Astrocyte (in vitro differentiated cells and primary cell): ENCODE results near the gene PECR. TPM values are rescaled to one million over a fixed set of nuclear protein-coding genes. Genes with fewer than 3 reads are reported as not detected.

Experiments used
- DNase-seq: peaks from one replicate; pipeline ENCODE4 v3.0.0-alpha.2; 2010; ENCODE audit warnings: low read depth
- FAIRE-seq: peaks from 2 replicates; lab custom pipeline; 2011; peaks lifted over from hg19 to GRCh38; lab: Jason Lieb, UNC
- H2AFZ ChIP-seq: 2 replicates; pipeline ENCODE4 v1.6.0; 2012; ENCODE audit warnings: low read depth, low read length, inconsistent platforms
- H3K27ac ChIP-seq: 2 replicates; pipeline ENCODE4 v1.5.1; 2011; ENCODE audit warnings: low read depth, low read length, inconsistent platforms
- H3K27me3 ChIP-seq: 2 replicates; pipeline ENCODE4 v1.6.0; 2011; ENCODE audit warnings: low read length, inconsistent platforms; ENCODE audit not compliant: insufficient read depth
- H3K36me3 ChIP-seq: 2 replicates; pipeline ENCODE4 v1.5.1; 2011; ENCODE audit warnings: low read length, inconsistent platforms; ENCODE audit not compliant: insufficient read depth
- H3K4me1 ChIP-seq: 2 replicates; pipeline ENCODE4 v1.5.1; 2011; ENCODE audit warnings: low read length, inconsistent platforms; ENCODE audit not compliant: insufficient read depth
- H3K4me2 ChIP-seq: 2 replicates; pipeline ENCODE4 v1.6.0; 2012; ENCODE audit warnings: low read length, inconsistent platforms
- H3K4me3 ChIP-seq: 2 replicates; pipeline ENCODE4 v1.5.1; 2011; ENCODE audit warnings: low read depth, mild to moderate bottlenecking, low read length, inconsistent platforms; ENCODE audit not compliant: insufficient read depth
- H3K79me2 ChIP-seq: 2 replicates; pipeline ENCODE4 v1.6.0; 2012; ENCODE audit warnings: mild to moderate bottlenecking, low read length, inconsistent platforms; ENCODE audit not compliant: insufficient read depth
- H3K9ac ChIP-seq: 2 replicates; pipeline ENCODE4 v1.6.0; 2012; ENCODE audit warnings: mild to moderate bottlenecking, low read length, inconsistent platforms
- H3K9me3 ChIP-seq: 2 replicates; pipeline ENCODE4 v1.5.1; 2012; ENCODE audit warnings: low read depth, mild to moderate bottlenecking, low read length, inconsistent platforms; ENCODE audit not compliant: insufficient read depth
- H4K20me1 ChIP-seq: 2 replicates; pipeline ENCODE4 v1.6.0; 2012; ENCODE audit warnings: low read length, inconsistent platforms; ENCODE audit not compliant: insufficient read depth
- H3K27ac Mint-ChIP-seq: one replicate; pipeline ENCODE4 v1.8.0; 2021; ENCODE audit warnings: mild to moderate bottlenecking, mixed read lengths; ENCODE audit not compliant: unreplicated experiment
- H3K27me3 Mint-ChIP-seq: one replicate; pipeline ENCODE4 v1.8.0; 2021; ENCODE audit warnings: low read depth, mixed read lengths; ENCODE audit not compliant: unreplicated experiment
- H3K36me3 Mint-ChIP-seq: one replicate; pipeline ENCODE4 v1.8.0; 2021; ENCODE audit warnings: low read depth, mixed read lengths; ENCODE audit not compliant: unreplicated experiment
- H3K4me1 Mint-ChIP-seq: one replicate; pipeline ENCODE4 v1.8.0; 2021; ENCODE audit warnings: low read depth, mixed read lengths; ENCODE audit not compliant: unreplicated experiment
- H3K4me3 Mint-ChIP-seq: one replicate; pipeline ENCODE4 v1.8.0; 2021; ENCODE audit warnings: mild to moderate bottlenecking, moderate library complexity, mixed read lengths; ENCODE audit not compliant: unreplicated experiment
- H3K9me3 Mint-ChIP-seq: one replicate; pipeline ENCODE4 v1.8.0; 2021; ENCODE audit warnings: mild to moderate bottlenecking, mixed read lengths; ENCODE audit not compliant: unreplicated experiment
- EZH2 ChIP-seq: IDR thresholded peaks from 2 replicates; pipeline ENCODE4 v1.6.1; 2012; ENCODE audit warnings: mild to moderate bottlenecking, low read length, inconsistent platforms; ENCODE audit not compliant: insufficient read depth
- total RNA-seq: library from RNA; stranded (reverse); gene quantifications from 2 replicates; pipeline ENCODE4 v1.2.1, GENCODE V29; 2021
- TF ChIP-seq, protein P1 (sequence below): IDR thresholded peaks from 2 replicates; pipeline ENCODE4 v1.5.1; 2011; ENCODE audit warnings: low read depth, mild to moderate bottlenecking, inconsistent platforms, low read length, moderate library complexity; ENCODE audit not compliant: insufficient read depth

The PECR gene
- total RNA-seq, 1 donor from 2014 or later: 17.0 TPM

DNA sequence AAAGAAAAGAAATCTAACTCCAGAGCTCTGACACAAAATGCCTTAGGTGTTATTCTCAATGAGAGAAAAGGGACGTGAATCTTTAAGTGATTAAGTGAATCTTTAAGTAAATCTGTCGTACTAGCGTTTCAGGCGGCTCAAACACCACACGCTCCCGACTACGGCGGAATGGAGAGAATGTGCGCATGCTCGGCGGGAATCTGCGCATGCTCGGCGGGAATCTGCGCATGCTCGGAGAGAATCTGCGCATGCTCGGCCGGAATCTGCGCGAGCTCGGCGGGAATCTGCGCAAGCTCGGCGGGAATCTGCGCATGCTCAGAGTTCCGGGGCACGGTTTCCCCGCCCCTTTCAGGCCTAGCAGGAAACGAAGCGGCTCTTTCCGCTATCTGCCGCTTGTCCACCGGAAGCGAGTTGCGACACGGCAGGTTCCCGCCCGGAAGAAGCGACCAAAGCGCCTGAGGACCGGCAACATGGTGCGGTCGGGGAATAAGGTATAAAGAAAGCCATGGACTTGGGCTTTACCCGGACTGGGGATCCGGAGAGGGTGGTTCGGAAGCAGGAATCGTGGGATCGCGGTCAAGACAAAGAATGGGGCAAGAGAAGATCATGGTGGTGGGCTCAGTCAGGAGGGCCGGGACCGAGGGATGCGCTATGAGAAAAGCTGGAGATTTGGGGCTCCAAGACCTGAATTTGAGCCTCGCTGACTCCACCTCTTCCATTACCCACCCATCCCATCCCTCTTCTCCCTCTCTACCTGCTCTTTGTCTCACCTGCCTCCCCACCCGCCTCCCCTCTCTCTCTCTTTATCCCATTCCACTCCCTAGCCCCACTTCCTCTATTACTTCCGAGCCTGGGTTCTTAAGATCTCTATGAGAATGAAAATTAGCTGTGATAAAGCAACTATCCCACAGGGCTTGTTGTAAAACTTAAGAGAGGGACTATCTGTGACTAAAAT is 27.6 kb upstream of the PECR start, which contains the start of gene XRCC5:
TSS of gene XRCC5 (plus strand) at position 382 of the 955 bp plus-strand sequence. CDS start at position 471, 89 bp downstream.
- Histone ChIP-seq H2AFZ (peak within 1 kb of the TSS; percentile 86), H3K9me3 (no peaks in the 10 kb centered on the region), H4K20me1 (peaks cover 30% of the 10 kb centered on the region), H3K27ac (peak within 1 kb of the TSS; percentile 94), H3K9ac (peak within 1 kb of the TSS; percentile 99), H3K4me3 (peak within 1 kb of the TSS; percentile 99), H3K4me2 (peak within 1 kb of the TSS; percentile 87), H3K4me1 (peaks cover 20% of the 10 kb centered on the region), H3K79me2 (peaks cover 45% of the 10 kb centered on the region), H3K27me3 (no peaks in the 10 kb centered on the region), H3K36me3 (peaks cover 25% of the 10 kb centered on the region)
- Mint-ChIP-seq H3K36me3 (peaks cover 4% of the 10 kb centered on the region), H3K4me3 (peak within 1 kb of the TSS; percentile 99), H3K27ac (peak within 1 kb of the TSS; percentile 99), H3K9me3 (no peaks in the 10 kb centered on the region), H3K4me1 (peaks cover 40% of the 10 kb centered on the region), H3K27me3 (no peaks in the 10 kb centered on the region)
- peak; percentile 85 for DNase-seq
- FAIRE-seq: peak; percentile 17
- no peak for TF ChIP-seq EZH2
- TF ChIP-seq, protein P1, sequence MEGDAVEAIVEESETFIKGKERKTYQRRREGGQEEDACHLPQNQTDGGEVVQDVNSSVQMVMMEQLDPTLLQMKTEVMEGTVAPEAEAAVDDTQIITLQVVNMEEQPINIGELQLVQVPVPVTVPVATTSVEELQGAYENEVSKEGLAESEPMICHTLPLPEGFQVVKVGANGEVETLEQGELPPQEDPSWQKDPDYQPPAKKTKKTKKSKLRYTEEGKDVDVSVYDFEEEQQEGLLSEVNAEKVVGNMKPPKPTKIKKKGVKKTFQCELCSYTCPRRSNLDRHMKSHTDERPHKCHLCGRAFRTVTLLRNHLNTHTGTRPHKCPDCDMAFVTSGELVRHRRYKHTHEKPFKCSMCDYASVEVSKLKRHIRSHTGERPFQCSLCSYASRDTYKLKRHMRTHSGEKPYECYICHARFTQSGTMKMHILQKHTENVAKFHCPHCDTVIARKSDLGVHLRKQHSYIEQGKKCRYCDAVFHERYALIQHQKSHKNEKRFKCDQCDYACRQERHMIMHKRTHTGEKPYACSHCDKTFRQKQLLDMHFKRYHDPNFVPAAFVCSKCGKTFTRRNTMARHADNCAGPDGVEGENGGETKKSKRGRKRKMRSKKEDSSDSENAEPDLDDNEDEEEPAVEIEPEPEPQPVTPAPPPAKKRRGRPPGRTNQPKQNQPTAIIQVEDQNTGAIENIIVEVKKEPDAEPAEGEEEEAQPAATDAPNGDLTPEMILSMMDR: no peak

DNA sequence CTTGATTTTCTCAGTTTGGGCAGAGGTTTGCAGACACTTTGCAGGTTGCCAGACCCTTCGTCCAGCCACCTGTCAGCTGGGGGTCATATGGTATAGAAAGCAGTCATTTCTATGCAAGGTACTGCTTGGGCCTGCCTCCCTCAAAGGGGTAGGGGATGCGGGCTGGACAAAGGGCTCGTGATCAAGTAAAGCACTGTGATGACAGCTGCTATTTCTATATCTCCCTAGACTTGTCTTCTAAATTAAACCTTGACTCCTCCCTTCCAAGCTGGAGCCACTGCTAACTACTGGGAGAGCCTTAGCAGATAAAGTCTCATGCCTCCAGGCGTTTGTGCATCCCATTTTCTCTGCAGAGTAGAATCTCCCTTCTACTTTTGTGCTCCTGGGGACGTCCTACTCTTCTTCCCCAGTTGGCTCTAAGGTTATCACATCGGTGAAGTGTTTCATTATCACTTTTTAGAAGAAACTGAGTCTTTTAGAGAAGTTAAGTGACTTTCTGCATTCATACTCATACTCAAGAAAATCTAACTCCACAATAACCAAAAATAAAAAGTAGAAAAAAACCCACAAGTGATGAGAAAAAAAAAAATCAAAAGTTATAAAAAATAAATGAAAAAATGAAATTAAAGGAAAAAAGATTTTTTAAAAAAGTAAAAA is 26.8 kb upstream of the PECR start:
- peak overlapping the region; percentile 70 for H3K4me2 ChIP-seq
- Mint-ChIP-seq H3K4me1 (peaks cover 37% of the 10 kb centered on the region), H3K9me3 (no peaks in the 10 kb centered on the region), H3K36me3 (peaks cover 4% of the 10 kb centered on the region), H3K27ac (peak overlapping the region; percentile 99), H3K27me3 (no peaks in the 10 kb centered on the region), H3K4me3 (peak overlapping the region; percentile 99)
- peaks cover 43% of the 10 kb centered on the region for H3K79me2 ChIP-seq
- peaks cover 22% of the 10 kb centered on the region for H4K20me1 ChIP-seq
- peaks cover 21% of the 10 kb centered on the region for H3K36me3 ChIP-seq
- no peaks in the 10 kb centered on the region for H3K9me3 ChIP-seq
- H3K27ac ChIP-seq: peak overlapping the region; percentile 94
- FAIRE-seq: no peak
- peaks cover 20% of the 10 kb centered on the region for H3K4me1 ChIP-seq
- H2AFZ ChIP-seq: no peak overlapping the region
- no peak for DNase-seq
- H3K9ac ChIP-seq: peak overlapping the region; percentile 99
- TF ChIP-seq, protein P1: no peak
- TF ChIP-seq EZH2: no peak
- peak overlapping the region; percentile 48 for H3K4me3 ChIP-seq
- no peaks in the 10 kb centered on the region for H3K27me3 ChIP-seq
